H9 (cell line): Measurements from ENCODE around the gene CA9. TPM values are rescaled to one million over a fixed set of nuclear protein-coding genes. Genes with fewer than 3 reads are reported as not detected.

Experiments
- DNase-seq: peaks from one replicate; pipeline ENCODE4 v3.0.0-alpha.2; 2017
- H2AFZ ChIP-seq: one replicate; pipeline ENCODE4 v1.6.1; 2013; ENCODE audit warnings: mild to moderate bottlenecking, low read length, control low read depth, moderate library complexity
- H2AK5ac ChIP-seq: 2 replicates; pipeline ENCODE4 v1.6.1; 2013; ENCODE audit warnings: low read length, control low read depth, mixed read lengths; ENCODE audit not compliant: insufficient read length
- H2BK120ac ChIP-seq: one replicate; pipeline ENCODE4 v1.6.1; 2013; ENCODE audit warnings: low read depth, mild to moderate bottlenecking, low read length, control low read depth, inconsistent platforms; ENCODE audit not compliant: poor library complexity, severe bottlenecking
- H2BK12ac ChIP-seq: 2 replicates; pipeline ENCODE4 v1.6.1; 2013; ENCODE audit warnings: low read length, control low read depth, mixed read lengths, low read depth; ENCODE audit not compliant: insufficient read length
- H2BK15ac ChIP-seq: 2 replicates; pipeline ENCODE4 v1.6.1; 2013; ENCODE audit warnings: low read depth, low read length, control low read depth
- H2BK20ac ChIP-seq: one replicate; pipeline ENCODE4 v1.6.1; 2013; ENCODE audit warnings: low read depth, mild to moderate bottlenecking, low read length, control low read depth, inconsistent platforms; ENCODE audit not compliant: poor library complexity, severe bottlenecking
- H2BK5ac ChIP-seq: 2 replicates; pipeline ENCODE4 v1.6.1; 2013; ENCODE audit warnings: low read length, control low read depth, mixed read lengths; ENCODE audit not compliant: insufficient read length
- H3K14ac ChIP-seq: 2 replicates; pipeline ENCODE4 v1.6.1; 2013; ENCODE audit warnings: low read length, control low read depth; ENCODE audit not compliant: insufficient read depth
- H3K18ac ChIP-seq: 2 replicates; pipeline ENCODE4 v1.6.1; 2013; ENCODE audit warnings: low read depth, mild to moderate bottlenecking, mixed read lengths, low read length, control low read depth; ENCODE audit not compliant: insufficient read length
- H3K23ac ChIP-seq: 2 replicates; pipeline ENCODE4 v1.6.1; 2013; ENCODE audit warnings: low read length, control low read depth, mixed read lengths, low read depth; ENCODE audit not compliant: insufficient read length
- H3K23me2 ChIP-seq: 2 replicates; pipeline ENCODE4 v1.6.1; 2013; ENCODE audit warnings: low read depth, mild to moderate bottlenecking, mixed read lengths, low read length, control low read depth; ENCODE audit not compliant: insufficient read length, poor library complexity, severe bottlenecking
- H3K27ac ChIP-seq: 2 replicates; pipeline ENCODE4 v1.5.1; 2013; ENCODE audit warnings: low read length, control low read depth, mixed read lengths, low read depth; ENCODE audit not compliant: insufficient read length
- H3K27me3 ChIP-seq: 2 replicates; pipeline ENCODE4 v1.6.1; 2013; ENCODE audit warnings: low read length, control low read depth, inconsistent platforms; ENCODE audit not compliant: insufficient read depth
- H3K4ac ChIP-seq: 2 replicates; pipeline ENCODE4 v1.6.1; 2013; ENCODE audit warnings: low read depth, mild to moderate bottlenecking, control low read depth, inconsistent platforms, low read length, moderate library complexity
- H3K4me1 ChIP-seq: 2 replicates; pipeline ENCODE4 v1.6.1; 2013; ENCODE audit warnings: low read length, control low read depth, inconsistent platforms; ENCODE audit not compliant: insufficient read depth
- H3K4me2 ChIP-seq: 2 replicates; pipeline ENCODE4 v1.6.1; 2013; ENCODE audit warnings: low read length, control low read depth, mixed read lengths; ENCODE audit not compliant: insufficient read length, insufficient read depth
- H3K56ac ChIP-seq: 2 replicates; pipeline ENCODE4 v1.6.1; 2013; ENCODE audit warnings: low read depth, mild to moderate bottlenecking, mixed read lengths, low read length, control low read depth; ENCODE audit not compliant: insufficient read length
- H3K79me1 ChIP-seq: 2 replicates; pipeline ENCODE4 v1.6.1; 2013; ENCODE audit warnings: low read depth, mild to moderate bottlenecking, moderate library complexity, low read length, control low read depth, inconsistent platforms; ENCODE audit not compliant: insufficient read depth, poor library complexity, severe bottlenecking
- H3K79me2 ChIP-seq: 2 replicates; pipeline ENCODE4 v1.6.1; 2013; ENCODE audit warnings: low read length, control low read depth, inconsistent platforms; ENCODE audit not compliant: insufficient read depth
- H3K9ac ChIP-seq: 2 replicates; pipeline ENCODE4 v1.6.1; 2013; ENCODE audit warnings: low read length, control low read depth, mixed read lengths; ENCODE audit not compliant: insufficient read length; ENCODE audit errors: extremely low read depth
- H3K9me3 ChIP-seq: one replicate; pipeline ENCODE4 v1.6.1; 2013; ENCODE audit warnings: low read depth, low read length, inconsistent platforms; ENCODE audit not compliant: control insufficient read depth
- H3T11ph ChIP-seq: one replicate; pipeline ENCODE4 v1.6.1; 2013; ENCODE audit warnings: mild to moderate bottlenecking, low read length, control low read depth, inconsistent platforms
- H4K20me1 ChIP-seq: one replicate; pipeline ENCODE4 v1.6.1; 2013; ENCODE audit not compliant: control insufficient read depth, insufficient read length, insufficient read depth
- H4K5ac ChIP-seq: 2 replicates; pipeline ENCODE4 v1.6.1; 2013; ENCODE audit warnings: low read depth, mild to moderate bottlenecking, mixed read lengths, low read length, control low read depth; ENCODE audit not compliant: insufficient read length
- H4K8ac ChIP-seq: replicated peaks from 2 replicates; pipeline ENCODE4 v1.6.1; 2013; ENCODE audit warnings: low read length, control low read depth, mixed read lengths, low read depth; ENCODE audit not compliant: insufficient read length
- H4K91ac ChIP-seq: 2 replicates; pipeline ENCODE4 v1.6.1; 2013; ENCODE audit warnings: low read depth, mild to moderate bottlenecking, moderate library complexity, mixed read lengths, low read length, control low read depth; ENCODE audit not compliant: insufficient read length
- H3K27ac Mint-ChIP-seq, 3 experiments: 2 replicates in 2 of 3; 3 replicates in 1 of 3; pipeline ENCODE4 v1.8.0; 2020 to 2021; ENCODE audit warnings: mixed read lengths in 3 of 3, mild to moderate bottlenecking in 1 of 3, moderate library complexity in 1 of 3
- H3K27me3 Mint-ChIP-seq: 2 replicates; pipeline ENCODE4 v1.8.0; 2021; ENCODE audit warnings: low read depth, mild to moderate bottlenecking, moderate library complexity, mixed read lengths
- H3K36me3 Mint-ChIP-seq, 3 experiments: 2 replicates in 2 of 3; 3 replicates in 1 of 3; pipeline ENCODE4 v1.8.0; 2020 to 2021; ENCODE audit warnings: low read depth in 3 of 3, mixed read lengths in 3 of 3; ENCODE audit not compliant: insufficient read depth in 1 of 3
- H3K4me1 Mint-ChIP-seq, 2 experiments: 2 replicates each; pipeline ENCODE4 v1.8.0; 2020; ENCODE audit warnings: mixed read lengths in 2 of 2
- H3K4me3 Mint-ChIP-seq, 2 experiments: 2 replicates in 1 of 2; 3 replicates in 1 of 2; pipeline ENCODE4 v1.8.0; 2020 to 2021; ENCODE audit warnings: mild to moderate bottlenecking in 2 of 2, mixed read lengths in 2 of 2, moderate library complexity in 1 of 2
- H3K9me3 Mint-ChIP-seq, 2 experiments: 2 replicates in 1 of 2; 3 replicates in 1 of 2; pipeline ENCODE4 v1.8.0; 2020; ENCODE audit warnings: mild to moderate bottlenecking in 2 of 2, mixed read lengths in 2 of 2, moderate library complexity in 1 of 2
- WGBS: extraction: QIAGEN DNeasy Blood & Tissue Kit; methylation state at CpG from one replicate; pipeline ENCODE4 v1.1.7; 2013; ENCODE audit warnings: missing lambda C conversion rate, low lambda C conversion rate, mixed read lengths; ENCODE audit not compliant: insufficient read length; ENCODE audit errors: extremely low coverage; 5-methylcytosine and 5-hydroxymethylcytosine counted together
- total RNA-seq: library from RNA; stranded (reverse); gene quantifications from 2 replicates; pipeline ENCODE4 v1.2.1, GENCODE V29; 2021
- TF ChIP-seq, protein P1 (sequence below): fragments of 200-600 bp; sonication (generic); conservative IDR thresholded peaks from 3 replicates; pipeline ENCODE4 v1.8.0; 2021; ENCODE audit warnings: antibody characterized with exemption, mild to moderate bottlenecking

CA9 gene
- total RNA-seq, 1 experiment from 2014 or later: 0.94 TPM

DNA sequence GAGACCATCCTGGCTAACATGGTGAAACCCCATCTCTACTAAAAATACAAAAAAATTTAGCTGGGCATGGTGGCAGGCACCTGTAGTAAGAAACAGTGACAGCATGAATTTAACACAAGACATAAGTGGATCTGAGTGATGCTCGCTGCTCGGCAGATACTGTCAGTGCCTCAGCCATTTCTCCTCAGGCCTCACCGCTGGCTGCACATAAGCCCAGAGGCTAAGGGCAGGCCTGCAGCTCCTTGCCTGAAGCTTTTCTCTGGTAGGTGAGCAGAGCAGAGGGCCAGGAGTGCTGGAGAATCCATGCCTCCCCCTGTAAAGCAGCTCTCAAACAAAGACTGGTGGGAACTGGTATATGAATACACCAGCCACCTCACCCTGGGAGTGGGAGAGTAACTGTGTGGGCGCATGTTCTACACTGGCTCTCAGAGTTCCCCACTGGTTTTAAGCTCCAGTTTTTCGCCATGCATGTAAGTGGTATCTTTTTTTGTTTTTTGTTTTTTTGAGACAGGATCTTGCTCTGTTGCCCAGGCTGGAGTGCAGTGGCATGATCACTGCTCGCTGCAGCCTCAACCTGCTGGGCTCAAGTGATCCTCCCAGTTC, 45.2 kb upstream of the CA9 start:
- WGBS: no CpG with 5 or more reads among the region's 6 CpGs

More for the DNA sequence above, 45.2 kb upstream of the CA9 start:
- Histone ChIP-seq H3K79me2 (no peaks in the 10 kb centered on the region), H3K4ac (no peak overlapping the region), H3K9me3 (no peaks in the 10 kb centered on the region), H3K79me1 (no peaks in the 10 kb centered on the region), H3K23ac (no peak overlapping the region), H2AK5ac (no peak overlapping the region), H4K8ac (no peak overlapping the region), H4K91ac (no peak overlapping the region), H3K9ac (no peak overlapping the region), H4K5ac (no peak overlapping the region), H3K4me1 (no peaks in the 10 kb centered on the region), H3K56ac (no peak overlapping the region), H3T11ph (no peak overlapping the region), H2AFZ (no peak overlapping the region), H3K4me2 (no peak overlapping the region), H3K14ac (no peak overlapping the region), H3K18ac (no peak overlapping the region), H2BK120ac (no peak overlapping the region), H4K20me1 (no peaks in the 10 kb centered on the region), H2BK12ac (no peak overlapping the region), H2BK15ac (no peak overlapping the region), H3K23me2 (no peaks in the 10 kb centered on the region), H3K27ac (no peak overlapping the region), H2BK5ac (no peak overlapping the region), H2BK20ac (no peak overlapping the region), H3K27me3 (no peaks in the 10 kb centered on the region)
- TF ChIP-seq, protein P1, sequence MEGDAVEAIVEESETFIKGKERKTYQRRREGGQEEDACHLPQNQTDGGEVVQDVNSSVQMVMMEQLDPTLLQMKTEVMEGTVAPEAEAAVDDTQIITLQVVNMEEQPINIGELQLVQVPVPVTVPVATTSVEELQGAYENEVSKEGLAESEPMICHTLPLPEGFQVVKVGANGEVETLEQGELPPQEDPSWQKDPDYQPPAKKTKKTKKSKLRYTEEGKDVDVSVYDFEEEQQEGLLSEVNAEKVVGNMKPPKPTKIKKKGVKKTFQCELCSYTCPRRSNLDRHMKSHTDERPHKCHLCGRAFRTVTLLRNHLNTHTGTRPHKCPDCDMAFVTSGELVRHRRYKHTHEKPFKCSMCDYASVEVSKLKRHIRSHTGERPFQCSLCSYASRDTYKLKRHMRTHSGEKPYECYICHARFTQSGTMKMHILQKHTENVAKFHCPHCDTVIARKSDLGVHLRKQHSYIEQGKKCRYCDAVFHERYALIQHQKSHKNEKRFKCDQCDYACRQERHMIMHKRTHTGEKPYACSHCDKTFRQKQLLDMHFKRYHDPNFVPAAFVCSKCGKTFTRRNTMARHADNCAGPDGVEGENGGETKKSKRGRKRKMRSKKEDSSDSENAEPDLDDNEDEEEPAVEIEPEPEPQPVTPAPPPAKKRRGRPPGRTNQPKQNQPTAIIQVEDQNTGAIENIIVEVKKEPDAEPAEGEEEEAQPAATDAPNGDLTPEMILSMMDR: no peak
- Mint-ChIP-seq H3K27me3 (no peaks in the 10 kb centered on the region; the same call in 1 of the 2 replicates), H3K9me3 (no peaks in the 10 kb centered on the region), H3K27ac (no peak overlapping the region; a peak in 1 of 7 replicates), H3K4me3 (no peak overlapping the region), H3K4me1 (no peaks in the 10 kb centered on the region), H3K36me3 (no peaks in the 10 kb centered on the region)
- DNase-seq: no peak
